Measurements from ENCODE around the gene CAMK2A. TPM values are rescaled to one million over a fixed set of nuclear protein-coding genes. Genes with fewer than 3 reads are reported as not detected.

CAMK2A gene
- total RNA-seq, 1 experiment from 2014 or later: 0.33 TPM

- Histone ChIP-seq H2AK5ac (ENCODE audit: insufficient read length, low read length) (no peak overlapping the region), H3K4me1 (ENCODE audit: insufficient read depth, low read length) (no peaks in the 10 kb centered on the region; the same call in 1 of the 2 replicates), H3K4me2 (ENCODE audit: insufficient read depth, insufficient read length, low read length) (no peak overlapping the region), H3K18ac (ENCODE audit: insufficient read length, low read depth, low read length) (no peak overlapping the region), H3T11ph (ENCODE audit: low read length) (no peak overlapping the region), H3K27me3 (ENCODE audit: insufficient read depth, low read length) (no peaks in the 10 kb centered on the region), H2BK12ac (ENCODE audit: insufficient read length, low read depth, low read length) (no peak overlapping the region), H2BK5ac (ENCODE audit: insufficient read length, low read length) (no peak overlapping the region), H4K91ac (ENCODE audit: insufficient read length, low read depth, low read length) (no peak overlapping the region), H3K23ac (ENCODE audit: insufficient read length, low read depth, low read length) (no peak overlapping the region), H3K9ac (ENCODE audit: extremely low read depth, insufficient read length, low read length) (no peak overlapping the region), H4K20me1 (ENCODE audit: control insufficient read depth, insufficient read depth, insufficient read length) (no peaks in the 10 kb centered on the region), H3K14ac (ENCODE audit: insufficient read depth, low read length) (no peak overlapping the region), H3K56ac (ENCODE audit: insufficient read length, low read depth, low read length) (no peak overlapping the region), H4K8ac (replicated peaks; ENCODE audit: insufficient read length, low read depth, low read length) (no peak overlapping the region), H3K27ac (ENCODE audit: insufficient read length, low read depth, low read length) (no peak overlapping the region), H3K4ac (ENCODE audit: low read depth, low read length) (no peak overlapping the region), H3K9me3 (ENCODE audit: control insufficient read depth, low read depth, low read length) (no peaks in the 10 kb centered on the region), H3K79me2 (ENCODE audit: insufficient read depth, low read length) (no peaks in the 10 kb centered on the region), H2BK20ac (ENCODE audit: low read depth, low read length, poor library complexity, severe bottlenecking) (no peak overlapping the region), H4K5ac (ENCODE audit: insufficient read length, low read depth, low read length) (no peak overlapping the region), H3K23me2 (ENCODE audit: insufficient read length, low read depth, low read length, poor library complexity, severe bottlenecking) (no peaks in the 10 kb centered on the region), H2AFZ (ENCODE audit: low read length) (no peak overlapping the region), H2BK15ac (ENCODE audit: low read depth, low read length) (no peak overlapping the region), H3K79me1 (ENCODE audit: insufficient read depth, low read depth, low read length, poor library complexity, severe bottlenecking) (no peaks in the 10 kb centered on the region), H2BK120ac (ENCODE audit: low read depth, low read length, poor library complexity, severe bottlenecking) (no peak overlapping the region)
- Mint-ChIP-seq H3K4me3 (no peak overlapping the region), H3K27ac (no peak overlapping the region; a peak in 1 of 7 replicates), H3K27me3 (ENCODE audit: low read depth) (peaks cover 4% of the 10 kb centered on the region), H3K36me3 (ENCODE audit: insufficient read depth in 1 of 3, low read depth in 3 of 3) (no peaks in the 10 kb centered on the region), H3K9me3 (no peaks in the 10 kb centered on the region), H3K4me1 (peaks cover 3 to 11% of the 10 kb centered on the region in 2 experiments; a peak in 3 of 4 replicates)
- no peak for TF ChIP-seq CTCF (conservative IDR thresholded peaks at IDR 0.05)
- no CpG with 5 or more reads among the region's 10 CpGs for WGBS (ENCODE audit: extremely low coverage, insufficient read length, low lambda C conversion rate)
- no peak for DNase-seq
These were observed 50.9 kb downstream of the CAMK2A start for GRCh38 chr5:150238646-150239045.

Data from H9 (cell line).